Osteoblast (primary cell): ENCODE results near the gene KCND3. TPM values are rescaled to one million over a fixed set of nuclear protein-coding genes. Genes with fewer than 3 reads are reported as not detected.

ENCODE experiments used
- DNase-seq: peaks from one replicate; pipeline ENCODE4 v3.0.0; 2011; ENCODE audit warnings: low spot score, mixed read lengths; ENCODE audit not compliant: insufficient read length; ENCODE audit errors: missing footprints
- H2AFZ ChIP-seq: 2 replicates; pipeline ENCODE4 v1.6.0; 2011; ENCODE audit warnings: mild to moderate bottlenecking, low read length
- H3K27ac ChIP-seq: 2 replicates; pipeline ENCODE4 v1.5.1; 2011; ENCODE audit warnings: mild to moderate bottlenecking, low read depth, low read length, moderate library complexity
- H3K27me3 ChIP-seq: 2 replicates; pipeline ENCODE4 v1.6.0; 2012; ENCODE audit warnings: mild to moderate bottlenecking, control low read depth, inconsistent platforms, low read length, moderate library complexity; ENCODE audit not compliant: insufficient read depth
- H3K36me3 ChIP-seq: 2 replicates; pipeline ENCODE4 v1.5.1; 2011; ENCODE audit warnings: mild to moderate bottlenecking, low read length, control low read depth, moderate library complexity; ENCODE audit not compliant: insufficient read depth
- H3K4me1 ChIP-seq: 2 replicates; pipeline ENCODE4 v1.5.1; 2011; ENCODE audit warnings: mild to moderate bottlenecking, low read length, control low read depth, moderate library complexity; ENCODE audit not compliant: insufficient read depth
- H3K4me2 ChIP-seq: 2 replicates; pipeline ENCODE4 v1.6.0; 2011; ENCODE audit warnings: mild to moderate bottlenecking, low read length; ENCODE audit not compliant: insufficient read depth
- H3K4me3 ChIP-seq: fragments of 200-600 bp; sonication (generic); 3 replicates; pipeline ENCODE4 v1.5.1; 2012; ENCODE audit warnings: mild to moderate bottlenecking, low read length, inconsistent platforms; ENCODE audit not compliant: insufficient read depth
- H3K79me2 ChIP-seq: 2 replicates; pipeline ENCODE4 v1.6.0; 2012; ENCODE audit warnings: mild to moderate bottlenecking, low read length, control low read depth, inconsistent platforms; ENCODE audit not compliant: insufficient read depth
- H3K9me3 ChIP-seq: 2 replicates; pipeline ENCODE4 v1.5.1; 2011; ENCODE audit warnings: low read depth, low read length, control low read depth
- H4K20me1 ChIP-seq: 2 replicates; pipeline ENCODE4 v1.6.0; 2012; ENCODE audit warnings: mild to moderate bottlenecking, low read length, control low read depth; ENCODE audit not compliant: insufficient read depth
- CTCF ChIP-seq: IDR thresholded peaks from 2 replicates; pipeline ENCODE4 v1.5.1; 2011; ENCODE audit warnings: mild to moderate bottlenecking, low read depth, low read length, moderate library complexity; ENCODE audit errors: extremely low read depth
- total RNA-seq: library from RNA; depleted of rRNA; stranded (reverse); fragments of >200 nt; gene quantifications from 2 replicates; pipeline ENCODE4 v1.2.3, GENCODE V29; 2012

KCND3 gene
- total RNA-seq, 1 donor, result 3.6 TPM

GRCh38 chr1:111758373-111758772 lies 231.1 kb downstream of the KCND3 start:
- Histone ChIP-seq H2AFZ (no peak overlapping the region), H3K27ac (no peak overlapping the region), H3K4me2 (peak overlapping the region; percentile 2), H3K4me3 (no peak overlapping the region), H3K4me1 (peaks cover 20% of the 10 kb centered on the region), H3K79me2 (peaks cover 37% of the 10 kb centered on the region), H3K9me3 (no peaks in the 10 kb centered on the region), H3K36me3 (peaks cover 40% of the 10 kb centered on the region), H4K20me1 (no peaks in the 10 kb centered on the region), H3K27me3 (no peaks in the 10 kb centered on the region)
- peak; percentile 25 for TF ChIP-seq CTCF
- peak; percentile 77 for DNase-seq

- Histone ChIP-seq H3K27ac (peak overlapping the region; percentile 99), H3K4me3 (peak overlapping the region; percentile 95), H3K9me3 (no peaks in the 10 kb centered on the region), H3K4me1 (peaks cover 20% of the 10 kb centered on the region), H3K27me3 (no peaks in the 10 kb centered on the region), H4K20me1 (no peaks in the 10 kb centered on the region), H2AFZ (peak overlapping the region; percentile 91), H3K36me3 (peaks cover 28% of the 10 kb centered on the region), H3K4me2 (peak overlapping the region; percentile 100), H3K79me2 (peaks cover 37% of the 10 kb centered on the region)
- peak; percentile 89 for DNase-seq
- TF ChIP-seq CTCF, result no peak
Observed at GRCh38 chr1:111756124-111756513, 233.3 kb downstream of the KCND3 start.

- peak; percentile 98 for DNase-seq
- peak within 1 kb of the TSS; percentile 99 for H3K27ac ChIP-seq
- no peaks in the 10 kb centered on the region for H4K20me1 ChIP-seq
- H3K27me3 ChIP-seq, result no peaks in the 10 kb centered on the region
- TF ChIP-seq CTCF, result peak; percentile 82
- peak within 1 kb of the TSS; percentile 100 for H3K4me2 ChIP-seq
- H3K4me3 ChIP-seq, result peak within 1 kb of the TSS; percentile 95
- H2AFZ ChIP-seq, result peak within 1 kb of the TSS; percentile 99
- no peaks in the 10 kb centered on the region for H3K9me3 ChIP-seq
- peaks cover 22% of the 10 kb centered on the region for H3K36me3 ChIP-seq
- H3K4me1 ChIP-seq, result peaks cover 20% of the 10 kb centered on the region
- peaks cover 37% of the 10 kb centered on the region for H3K79me2 ChIP-seq
Observed at GRCh38 chr1:111755331-111756123, 233.9 kb downstream of the KCND3 start, which contains the start of gene DDX20. Gene DDX20, plus strand, starts transcription at chr1:111755901. Its CDS starts 24 bp downstream, at chr1:111755925.

GRCh38 chr1:111754984-111755330 lies 234.5 kb downstream of the KCND3 start:
- peak overlapping the region; percentile 95 for H3K4me3 ChIP-seq

More at GRCh38 chr1:111754984-111755330, 234.5 kb downstream of the KCND3 start:
- Histone ChIP-seq H4K20me1 (no peaks in the 10 kb centered on the region), H3K27ac (peak overlapping the region; percentile 99), H3K9me3 (no peaks in the 10 kb centered on the region), H2AFZ (peak overlapping the region; percentile 99), H3K4me1 (peaks cover 20% of the 10 kb centered on the region), H3K36me3 (peaks cover 19% of the 10 kb centered on the region), H3K79me2 (peaks cover 35% of the 10 kb centered on the region), H3K27me3 (no peaks in the 10 kb centered on the region), H3K4me2 (peak overlapping the region; percentile 100)
- TF ChIP-seq CTCF, result no peak
- DNase-seq, result peak; percentile 73
